A673 (cell line): ENCODE measurements around the gene FCHSD2.

Experiments
- CTCF ChIP-seq: fragments of 300-800, 200-600 bp; sonication (generic); conservative IDR thresholded peaks from 2 replicates; pipeline ENCODE4 v1.5.1; 2017; ENCODE audit warnings: low read depth, mild to moderate bottlenecking, antibody characterized with exemption, low read length, moderate library complexity, mixed read lengths
- EZH2 ChIP-seq: fragments of 200-600 bp; sonication (generic); IDR thresholded peaks from 2 replicates; pipeline ENCODE4 v1.6.1; 2017; ENCODE audit warnings: borderline replicate concordance, low read depth, mild to moderate bottlenecking, mixed read lengths, antibody characterized with exemption, low read length; ENCODE audit not compliant: poor library complexity, severe bottlenecking

- TF ChIP-seq EZH2 (no peak), CTCF (no peak)
Measured at GRCh38 chr11:72869831-72870230, 272.3 kb downstream of the FCHSD2 start.
